ENCODE data around the gene WDR82.

DNA sequence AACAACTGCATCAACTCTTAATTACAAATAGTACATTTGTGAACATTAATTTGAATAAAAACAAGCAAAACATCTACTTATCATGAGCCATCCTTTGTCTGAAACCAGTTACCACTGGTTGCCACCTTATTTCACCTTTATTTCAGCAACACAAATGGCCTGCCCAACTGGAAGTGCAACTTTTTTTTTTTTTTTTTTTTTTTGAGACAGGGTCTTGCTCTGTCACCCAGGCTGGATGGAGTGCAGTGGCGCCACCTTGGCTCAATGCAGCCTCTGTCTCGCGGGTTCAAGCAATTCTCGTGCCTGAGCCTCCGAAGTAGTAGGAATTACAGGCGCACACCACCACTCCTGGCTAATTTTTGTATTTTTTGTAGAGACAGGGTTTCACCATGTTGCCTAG lies 13.1 kb downstream of the WDR82 start:
- TF ChIP-seq EP300 (IDR thresholded peaks at IDR 0.05): no peak
- TF ChIP-seq, protein P1, sequence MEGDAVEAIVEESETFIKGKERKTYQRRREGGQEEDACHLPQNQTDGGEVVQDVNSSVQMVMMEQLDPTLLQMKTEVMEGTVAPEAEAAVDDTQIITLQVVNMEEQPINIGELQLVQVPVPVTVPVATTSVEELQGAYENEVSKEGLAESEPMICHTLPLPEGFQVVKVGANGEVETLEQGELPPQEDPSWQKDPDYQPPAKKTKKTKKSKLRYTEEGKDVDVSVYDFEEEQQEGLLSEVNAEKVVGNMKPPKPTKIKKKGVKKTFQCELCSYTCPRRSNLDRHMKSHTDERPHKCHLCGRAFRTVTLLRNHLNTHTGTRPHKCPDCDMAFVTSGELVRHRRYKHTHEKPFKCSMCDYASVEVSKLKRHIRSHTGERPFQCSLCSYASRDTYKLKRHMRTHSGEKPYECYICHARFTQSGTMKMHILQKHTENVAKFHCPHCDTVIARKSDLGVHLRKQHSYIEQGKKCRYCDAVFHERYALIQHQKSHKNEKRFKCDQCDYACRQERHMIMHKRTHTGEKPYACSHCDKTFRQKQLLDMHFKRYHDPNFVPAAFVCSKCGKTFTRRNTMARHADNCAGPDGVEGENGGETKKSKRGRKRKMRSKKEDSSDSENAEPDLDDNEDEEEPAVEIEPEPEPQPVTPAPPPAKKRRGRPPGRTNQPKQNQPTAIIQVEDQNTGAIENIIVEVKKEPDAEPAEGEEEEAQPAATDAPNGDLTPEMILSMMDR (IDR thresholded peaks at IDR 0.05): no peak
- TF ChIP-seq POLR2AphosphoS5 (IDR thresholded peaks at IDR 0.05): no peak
